Medulla oblongata (tissue), 1 donor: ENCODE measurements around the gene ACY1.
A peak's percentile ranks its signal among the peaks of the same experiment; 100 is the strongest.
"Not testable (repeated sequence)": the region's sequence is repeated elsewhere in the genome, so short reads cannot be mapped to it uniquely, and the experiment has no call there.

ENCODE experiments used
- DNase-seq: peaks from one replicate; pipeline ENCODE4 v3.0.0-alpha.2; 2015; ENCODE audit errors: extremely low spot score

ACY1 gene

GRCh38 chr3:52024765-52025452 is 41.6 kb downstream of the ACY1 start:
- DNase-seq, result no peak

- no peak for DNase-seq
Measured at GRCh38 chr3:52025453-52025852, 42.1 kb downstream of the ACY1 start.

- no peak for DNase-seq
Measured at GRCh38 chr3:52026041-52026440, 42.7 kb downstream of the ACY1 start.

DNA sequence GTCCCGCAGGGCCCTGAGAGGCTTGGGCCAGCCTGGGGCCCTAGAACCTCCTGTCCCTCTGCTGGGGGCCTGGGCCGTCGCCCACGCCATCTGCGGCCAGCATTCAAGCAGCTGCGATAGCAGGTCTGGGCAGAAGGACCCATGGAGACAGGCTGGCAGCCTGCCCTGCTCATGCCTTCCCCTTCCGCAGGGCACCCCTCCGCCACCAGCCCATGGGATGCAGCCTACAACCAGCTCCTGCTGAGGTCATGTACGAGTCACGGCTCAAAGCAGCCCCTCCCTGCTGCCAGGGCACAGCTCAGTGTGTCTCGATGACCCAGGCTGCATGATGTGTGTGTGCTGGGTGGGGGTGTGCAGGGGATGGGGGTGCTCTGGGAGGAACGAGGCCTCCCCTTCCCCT is 45.2 kb downstream of the ACY1 start:
- peak; percentile 70 for DNase-seq

- no peak for DNase-seq
Measured at GRCh38 chr3:52029053-52029452, 45.7 kb downstream of the ACY1 start.

- no peak for DNase-seq
Measured at GRCh38 chr3:52029535-52029934, 46.2 kb downstream of the ACY1 start.

- no peak for DNase-seq
Measured at GRCh38 chr3:52030714-52031310, 47.5 kb downstream of the ACY1 start.

- DNase-seq, result no peak
Measured at GRCh38 chr3:52031896-52032295, 48.6 kb downstream of the ACY1 start.

DNA sequence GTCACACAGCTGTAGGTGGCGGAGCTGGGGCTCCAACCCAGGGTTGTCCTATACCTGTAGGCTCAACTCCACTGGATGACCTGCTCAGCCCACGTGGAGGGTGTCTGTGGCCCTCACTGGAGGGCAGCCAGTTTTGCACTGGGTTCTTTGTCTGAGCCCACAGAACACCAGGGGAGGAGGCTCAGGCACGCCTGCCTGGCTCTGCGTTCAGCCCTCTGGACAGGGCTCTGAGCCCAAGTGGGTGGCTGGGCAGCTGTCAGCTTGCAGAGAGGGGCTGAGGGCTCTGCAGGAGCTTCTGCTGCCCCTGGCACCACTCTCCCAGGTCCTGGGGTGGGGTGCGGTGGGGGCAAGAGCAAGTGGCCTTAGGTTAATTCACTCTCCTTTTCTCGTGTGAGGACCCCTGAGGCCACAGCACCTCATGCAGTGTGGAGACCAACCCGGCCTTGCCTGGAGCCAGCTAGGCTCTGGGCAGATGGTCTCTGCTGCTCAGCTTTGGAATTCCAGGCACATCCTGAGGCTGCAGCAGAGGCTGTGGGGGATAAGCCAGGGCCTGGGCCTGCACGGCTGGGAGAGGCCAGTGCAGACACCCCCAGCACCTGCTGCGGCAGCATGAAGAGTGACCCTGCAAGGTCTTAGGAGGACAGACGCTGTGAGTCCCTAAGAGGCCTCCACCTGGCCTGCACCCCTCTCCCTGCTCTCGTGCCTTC is 49.5 kb downstream of the ACY1 start:
- DNase-seq, result no peak

DNA sequence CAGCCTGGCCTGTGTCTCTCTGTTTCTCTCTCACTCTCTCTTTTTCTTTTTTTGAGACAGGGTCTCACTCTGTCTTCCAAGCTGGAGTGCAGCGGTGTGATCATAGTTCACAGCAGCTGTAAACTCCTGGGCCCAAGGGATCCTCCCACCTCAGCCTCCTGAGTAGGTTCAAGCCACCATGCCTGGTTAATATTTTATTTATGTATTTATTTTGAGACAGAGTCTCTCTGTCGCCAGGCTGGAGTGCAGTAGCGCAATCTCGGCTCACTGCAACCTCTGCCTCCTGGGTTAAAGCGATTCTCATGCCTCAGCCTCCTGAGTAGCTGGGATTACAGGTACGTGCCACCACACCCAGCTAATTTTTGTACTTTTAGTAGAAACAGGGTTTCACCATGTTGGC is 50.4 kb downstream of the ACY1 start:
- not testable (repeated sequence) for DNase-seq

DNA sequence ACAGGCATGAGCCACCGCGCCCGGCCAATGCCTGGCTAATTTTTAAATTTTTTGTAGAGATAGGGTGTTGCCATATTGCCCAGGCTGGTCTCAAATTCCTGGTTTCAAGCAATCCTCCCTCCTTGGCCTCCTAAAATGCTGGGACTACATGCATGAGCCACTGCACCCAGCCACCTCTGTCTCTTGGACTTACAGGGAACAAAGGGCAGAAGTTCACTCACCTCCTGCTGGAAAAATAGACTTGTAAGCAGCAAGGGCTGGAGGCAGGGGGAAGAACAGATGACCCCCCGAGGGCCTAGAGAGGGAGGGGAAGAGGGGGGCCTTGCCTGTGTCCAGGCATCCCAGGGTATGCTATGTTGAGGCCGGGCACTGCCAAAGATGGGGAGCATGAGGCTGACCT is 50.9 kb downstream of the ACY1 start:
- no peak for DNase-seq

- DNase-seq, result no peak
Measured at GRCh38 chr3:52034651-52035050, 51.3 kb downstream of the ACY1 start.

- no peak for DNase-seq
Measured at GRCh38 chr3:52036222-52036694, 52.9 kb downstream of the ACY1 start.

GRCh38 chr3:52036829-52037228 is 53.5 kb downstream of the ACY1 start:
- no peak for DNase-seq

- DNase-seq, result no peak
Measured at GRCh38 chr3:52037291-52037690, 54.0 kb downstream of the ACY1 start.

- no peak for DNase-seq
Measured at GRCh38 chr3:52038227-52038626, 54.9 kb downstream of the ACY1 start.
